ENCODE measurements around the gene PLPPR3. TPM values are rescaled to one million over a fixed set of nuclear protein-coding genes. Genes with fewer than 3 reads are reported as not detected.

Gene PLPPR3
- total and polyA plus RNA-seq, 10 donors, result 0.03 to 0.79 (median 0.42) TPM; not detected in 4

- Histone ChIP-seq H3K27ac (no peak overlapping the region), H3K4me1 (peaks cover 35 to 90% (median 59%) of the 10 kb centered on the region in 6 donors), H3K9me3 (no peaks in the 10 kb centered on the region), H3K4me3 (no peak overlapping the region), H3K27me3 (replicated peaks in 1 of 7) (no peaks in the 10 kb centered on the region), H3K36me3 (peaks cover 12 to 100% (median 74%) of the 10 kb centered on the region in 6 donors)
- intact Hi-C loops (cut with DNase I; ENCODE audit: low total_unique reads), result no loop called here
- WGBS, 5 donors, result 89 to 94% (median 93%) methylated on average over 26 to 33 of the region's 33 CpGs
- no peak for TF ChIP-seq POLR2A (IDR thresholded peaks at IDR 0.05)
- TF ChIP-seq POLR2AphosphoS5 (IDR thresholded peaks at IDR 0.05), result peak in 1 of 3 donors; percentile 25
- TF ChIP-seq, protein P1, sequence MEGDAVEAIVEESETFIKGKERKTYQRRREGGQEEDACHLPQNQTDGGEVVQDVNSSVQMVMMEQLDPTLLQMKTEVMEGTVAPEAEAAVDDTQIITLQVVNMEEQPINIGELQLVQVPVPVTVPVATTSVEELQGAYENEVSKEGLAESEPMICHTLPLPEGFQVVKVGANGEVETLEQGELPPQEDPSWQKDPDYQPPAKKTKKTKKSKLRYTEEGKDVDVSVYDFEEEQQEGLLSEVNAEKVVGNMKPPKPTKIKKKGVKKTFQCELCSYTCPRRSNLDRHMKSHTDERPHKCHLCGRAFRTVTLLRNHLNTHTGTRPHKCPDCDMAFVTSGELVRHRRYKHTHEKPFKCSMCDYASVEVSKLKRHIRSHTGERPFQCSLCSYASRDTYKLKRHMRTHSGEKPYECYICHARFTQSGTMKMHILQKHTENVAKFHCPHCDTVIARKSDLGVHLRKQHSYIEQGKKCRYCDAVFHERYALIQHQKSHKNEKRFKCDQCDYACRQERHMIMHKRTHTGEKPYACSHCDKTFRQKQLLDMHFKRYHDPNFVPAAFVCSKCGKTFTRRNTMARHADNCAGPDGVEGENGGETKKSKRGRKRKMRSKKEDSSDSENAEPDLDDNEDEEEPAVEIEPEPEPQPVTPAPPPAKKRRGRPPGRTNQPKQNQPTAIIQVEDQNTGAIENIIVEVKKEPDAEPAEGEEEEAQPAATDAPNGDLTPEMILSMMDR (IDR thresholded peaks at IDR 0.05 in 8 of 11, conservative IDR thresholded peaks at IDR 0.05 in 3 of 11), result peak in 1 of 11 experiments; percentile 33
- no peak for DNase-seq
These were observed 16.6 kb downstream of the PLPPR3 start for GRCh38 chr19:805166-805551.

GRCh38 chr19:804419-805165, 17.2 kb downstream of the PLPPR3 start:
- Histone ChIP-seq H3K4me3 (no peak overlapping the region), H3K4me1 (peaks cover 40 to 94% (median 65%) of the 10 kb centered on the region in 6 donors), H3K27me3 (replicated peaks in 1 of 7) (no peaks in the 10 kb centered on the region), H3K27ac (peak overlapping the region in 3 of 8 donors; percentile 5 to 100 (median 21)), H3K9me3 (no peaks in the 10 kb centered on the region), H3K36me3 (peaks cover 9 to 100% (median 68%) of the 10 kb centered on the region in 6 donors)
- peak in 2 of 3 donors; percentile 16 to 69 for TF ChIP-seq POLR2AphosphoS5 (IDR thresholded peaks at IDR 0.05)
- TF ChIP-seq, protein P1 (IDR thresholded peaks at IDR 0.05 in 8 of 11, conservative IDR thresholded peaks at IDR 0.05 in 3 of 11), result no peak
- no peak for DNase-seq
- intact Hi-C loops (cut with DNase I; ENCODE audit: low total_unique reads), result no loop called here
- 90 to 94% (median 93%) methylated on average over 22 to 53 of the region's 53 CpGs for WGBS, 5 donors

DNA sequence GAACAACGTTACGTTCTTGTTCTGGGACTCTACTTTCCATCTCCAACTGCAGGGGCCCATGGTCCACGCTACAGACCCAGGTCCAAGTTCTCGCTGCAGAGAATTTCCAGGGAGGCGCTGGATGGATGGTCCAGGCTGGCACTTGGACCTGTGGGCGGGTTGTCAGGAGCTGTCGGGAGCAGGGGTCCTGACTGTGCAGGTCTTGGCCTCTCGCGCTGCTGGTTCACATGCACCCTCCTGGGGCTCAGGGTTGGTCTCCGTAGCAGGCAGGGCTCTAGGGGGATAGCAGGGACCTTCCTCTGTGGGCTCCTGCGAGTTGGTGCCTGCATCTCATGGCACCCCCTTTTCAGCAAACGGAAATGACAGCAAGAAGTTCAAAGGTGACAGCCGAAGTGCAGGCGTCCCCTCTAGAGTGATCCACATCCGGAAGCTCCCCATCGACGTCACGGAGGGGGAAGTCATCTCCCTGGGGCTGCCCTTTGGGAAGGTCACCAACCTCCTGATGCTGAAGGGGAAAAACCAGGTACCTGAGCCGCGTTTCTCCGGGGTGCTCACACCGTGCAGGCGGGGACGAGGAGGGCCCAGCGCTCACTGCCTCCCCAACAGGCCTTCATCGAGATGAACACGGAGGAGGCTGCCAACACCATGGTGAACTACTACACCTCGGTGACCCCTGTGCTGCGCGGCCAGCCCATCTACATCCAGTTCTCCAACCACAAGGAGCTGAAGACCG, 17.9 kb downstream of the PLPPR3 start:
- H3K9me3 ChIP-seq, result no peaks in the 10 kb centered on the region
- WGBS, 5 donors, result 81 to 89% (median 87%) methylated on average over 22 to 31 of the region's 31 CpGs
- H3K27me3 ChIP-seq (replicated peaks in 1 of 7), result no peaks in the 10 kb centered on the region
- no peak for DNase-seq
- H3K27ac ChIP-seq, result peak overlapping the region in 4 of 8 donors; percentile 5 to 100 (median 70)
- H3K4me1 ChIP-seq, result peaks cover 48 to 100% (median 72%) of the 10 kb centered on the region in 6 donors
- TF ChIP-seq, protein P1 (IDR thresholded peaks at IDR 0.05 in 8 of 11, conservative IDR thresholded peaks at IDR 0.05 in 3 of 11), result no peak
- peak; percentile 18 to 68 (median 45) for TF ChIP-seq POLR2AphosphoS5 (IDR thresholded peaks at IDR 0.05)
- peaks cover 9 to 98% (median 63%) of the 10 kb centered on the region in 6 donors for H3K36me3 ChIP-seq
- intact Hi-C loops (cut with DNase I; ENCODE audit: low total_unique reads), result no loop called here
- H3K4me3 ChIP-seq, result peak overlapping the region in 1 of 8 donors; percentile 80
